Upper lobe of right lung (tissue), 1 donor: ENCODE data around the gene NEO1. TPM values are rescaled to one million over a fixed set of nuclear protein-coding genes. Genes with fewer than 3 reads are reported as not detected.

ENCODE experiments used
- ATAC-seq: fragments of 200-7000 bp; cut with Tn5 transposase; one replicate; pipeline ENCODE4 v1.9.1; 2020; ENCODE audit warnings: mild to moderate bottlenecking, moderate library complexity
- DNase-seq: peaks from one replicate; pipeline ENCODE4 v3.0.0-alpha.2; 2020
- H3K27ac ChIP-seq: fragments of 200-600 bp; one replicate; pipeline ENCODE4 v1.8.0; 2022
- H3K27me3 ChIP-seq: fragments of 200-600 bp; one replicate; pipeline ENCODE4 v1.8.0; 2022; ENCODE audit warnings: mild to moderate bottlenecking
- H3K36me3 ChIP-seq: fragments of 200-600 bp; one replicate; pipeline ENCODE4 v1.8.0; 2022
- H3K4me1 ChIP-seq: fragments of 200-600 bp; one replicate; pipeline ENCODE4 v1.8.0; 2022
- H3K4me3 ChIP-seq: fragments of 200-600 bp; one replicate; pipeline ENCODE4 v1.8.0; 2022; ENCODE audit warnings: mild to moderate bottlenecking
- H3K9me3 ChIP-seq: fragments of 200-600 bp; one replicate; pipeline ENCODE4 v1.8.0; 2022
- intact Hi-C: fragments of 100-400 bp; cut with DNase I; formaldehyde crosslinking; loops from one replicate; pipeline ENCODE4 v1.11.0; 2022
- total RNA-seq: library from RNA; stranded (reverse); fragmentation: NEBNext Ultra II Directional; extraction: Animal tissue kit (Norgen Biotek cat#: 25700); gene quantifications from one replicate; pipeline ENCODE4 v1.2.1, GENCODE V29; 2021
- TF ChIP-seq, protein P1 (sequence below): fragments of 200-600 bp; IDR thresholded peaks from one replicate; pipeline ENCODE4 v1.8.0; 2022; ENCODE audit warnings: antibody characterized with exemption
- donor health status: DM: no; HTN: yes; CAD: no; lungs with severe emphysema.

The NEO1 gene
- total RNA-seq, 1 donor from 2014 or later: 44.8 TPM

- H3K4me1 ChIP-seq: no peaks in the 10 kb centered on the region
- H3K27ac ChIP-seq: no peak overlapping the region
- ATAC-seq: no peak
- TF ChIP-seq, protein P1, sequence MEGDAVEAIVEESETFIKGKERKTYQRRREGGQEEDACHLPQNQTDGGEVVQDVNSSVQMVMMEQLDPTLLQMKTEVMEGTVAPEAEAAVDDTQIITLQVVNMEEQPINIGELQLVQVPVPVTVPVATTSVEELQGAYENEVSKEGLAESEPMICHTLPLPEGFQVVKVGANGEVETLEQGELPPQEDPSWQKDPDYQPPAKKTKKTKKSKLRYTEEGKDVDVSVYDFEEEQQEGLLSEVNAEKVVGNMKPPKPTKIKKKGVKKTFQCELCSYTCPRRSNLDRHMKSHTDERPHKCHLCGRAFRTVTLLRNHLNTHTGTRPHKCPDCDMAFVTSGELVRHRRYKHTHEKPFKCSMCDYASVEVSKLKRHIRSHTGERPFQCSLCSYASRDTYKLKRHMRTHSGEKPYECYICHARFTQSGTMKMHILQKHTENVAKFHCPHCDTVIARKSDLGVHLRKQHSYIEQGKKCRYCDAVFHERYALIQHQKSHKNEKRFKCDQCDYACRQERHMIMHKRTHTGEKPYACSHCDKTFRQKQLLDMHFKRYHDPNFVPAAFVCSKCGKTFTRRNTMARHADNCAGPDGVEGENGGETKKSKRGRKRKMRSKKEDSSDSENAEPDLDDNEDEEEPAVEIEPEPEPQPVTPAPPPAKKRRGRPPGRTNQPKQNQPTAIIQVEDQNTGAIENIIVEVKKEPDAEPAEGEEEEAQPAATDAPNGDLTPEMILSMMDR: no peak
- no peaks in the 10 kb centered on the region for H3K9me3 ChIP-seq
- no peaks in the 10 kb centered on the region for H3K27me3 ChIP-seq
- DNase-seq: no peak
- no peak overlapping the region for H3K4me3 ChIP-seq
- intact Hi-C loops: no loop called here
- no peaks in the 10 kb centered on the region for H3K36me3 ChIP-seq
Measured at GRCh38 chr15:73108676-73109075, 56.4 kb downstream of the NEO1 start.

DNA sequence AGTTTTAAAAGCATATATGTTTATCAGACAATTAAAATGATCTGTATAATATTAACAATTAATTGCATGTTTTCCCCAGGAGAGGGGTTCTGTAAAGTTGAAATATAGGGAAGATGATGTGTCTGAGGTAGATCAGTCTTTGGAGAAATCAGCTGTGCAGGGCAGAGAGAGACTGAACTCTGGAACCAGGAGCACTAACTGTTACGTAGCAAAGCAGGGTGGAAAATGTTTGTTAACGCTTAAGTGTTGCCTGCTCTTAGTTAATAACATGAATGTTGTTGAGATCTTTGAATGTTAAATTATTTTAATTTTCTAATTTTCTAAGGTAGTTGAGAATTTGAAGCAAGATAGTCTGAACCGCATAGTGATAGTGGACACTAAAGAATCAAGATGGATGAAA is 57.5 kb downstream of the NEO1 start:
- no peaks in the 10 kb centered on the region for H3K9me3 ChIP-seq
- no peak overlapping the region for H3K4me3 ChIP-seq
- no peaks in the 10 kb centered on the region for H3K4me1 ChIP-seq
- TF ChIP-seq, protein P1: no peak
- intact Hi-C loops: no loop called here
- H3K27me3 ChIP-seq: no peaks in the 10 kb centered on the region
- no peak overlapping the region for H3K27ac ChIP-seq
- no peak for DNase-seq
- ATAC-seq: no peak
- H3K36me3 ChIP-seq: no peaks in the 10 kb centered on the region

DNA sequence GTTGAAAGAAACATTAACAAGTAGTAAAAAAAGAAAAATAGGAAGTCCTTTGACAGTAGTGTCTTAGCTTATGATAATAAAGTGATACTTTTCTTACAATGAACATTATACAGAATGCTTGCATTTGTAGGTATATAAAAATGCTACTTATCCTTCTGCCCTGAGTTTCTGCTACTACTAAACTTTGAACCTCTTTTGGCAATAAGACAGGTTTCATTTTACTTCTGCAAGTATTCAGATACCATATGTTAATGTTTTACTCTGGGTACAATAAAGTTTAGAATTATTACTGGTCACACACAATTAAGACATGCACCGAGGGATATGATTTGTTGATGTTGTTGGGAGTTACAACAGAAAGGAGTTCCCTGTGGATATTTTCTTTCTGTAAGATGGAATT is 57.9 kb downstream of the NEO1 start:
- Histone ChIP-seq H3K27ac (no peak overlapping the region), H3K36me3 (no peaks in the 10 kb centered on the region), H3K9me3 (no peaks in the 10 kb centered on the region), H3K4me1 (no peaks in the 10 kb centered on the region), H3K27me3 (no peaks in the 10 kb centered on the region), H3K4me3 (no peak overlapping the region)
- intact Hi-C loops: no loop called here
- DNase-seq (no peak), ATAC-seq (no peak)
- TF ChIP-seq, protein P1: no peak

GRCh38 chr15:73114064-73114463 is 61.8 kb downstream of the NEO1 start:
- no peaks in the 10 kb centered on the region for H3K36me3 ChIP-seq
- no peak overlapping the region for H3K4me3 ChIP-seq
- H3K27me3 ChIP-seq: no peaks in the 10 kb centered on the region
- TF ChIP-seq, protein P1: no peak
- intact Hi-C loops: no loop called here
- no peaks in the 10 kb centered on the region for H3K9me3 ChIP-seq
- no peaks in the 10 kb centered on the region for H3K4me1 ChIP-seq
- ATAC-seq (no peak), DNase-seq (no peak)
- no peak overlapping the region for H3K27ac ChIP-seq

DNA sequence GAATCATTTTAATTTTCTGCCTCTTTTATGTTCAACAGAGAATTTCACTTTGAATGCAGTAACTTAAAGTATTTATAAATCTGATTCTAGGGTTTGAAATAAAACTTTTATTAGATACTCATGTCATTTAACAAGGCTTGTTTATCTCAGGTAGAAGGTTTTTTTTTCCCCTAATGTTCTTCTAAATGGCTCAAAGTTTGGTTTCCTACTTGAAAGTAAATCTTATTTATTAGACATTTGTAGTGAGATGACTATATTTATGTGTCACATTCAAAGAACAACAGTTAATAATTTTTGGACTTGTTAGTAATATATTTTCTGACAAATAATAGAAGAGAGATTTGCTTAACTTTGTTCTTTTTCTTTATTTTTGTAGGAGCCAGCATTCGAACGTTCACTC is 63.9 kb downstream of the NEO1 start:
- DNase-seq: no peak
- H3K4me1 ChIP-seq: no peaks in the 10 kb centered on the region
- no peaks in the 10 kb centered on the region for H3K27me3 ChIP-seq
- intact Hi-C loops: no loop called here
- H3K4me3 ChIP-seq: no peak overlapping the region
- H3K27ac ChIP-seq: no peak overlapping the region
- TF ChIP-seq, protein P1: no peak
- H3K36me3 ChIP-seq: no peaks in the 10 kb centered on the region
- no peaks in the 10 kb centered on the region for H3K9me3 ChIP-seq
- no peak for ATAC-seq

DNA sequence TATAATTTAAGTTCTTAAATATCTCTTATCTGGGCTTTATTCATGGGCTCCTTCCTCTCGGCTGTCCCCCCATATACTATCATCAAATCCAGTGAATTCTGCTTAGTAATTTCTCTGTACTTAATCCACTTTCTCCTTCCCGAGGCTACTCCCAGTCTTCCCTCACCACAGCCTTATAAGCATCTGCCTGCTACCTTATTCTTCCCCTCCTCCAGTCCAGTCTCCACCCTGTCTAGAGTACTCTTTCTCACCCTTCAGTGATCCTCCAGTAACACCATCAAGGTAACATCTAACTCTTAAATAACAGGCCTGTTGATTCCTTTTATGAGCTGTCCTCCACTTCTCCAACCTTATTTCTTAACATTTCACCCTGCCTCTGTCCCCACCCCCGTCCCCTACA is 65.8 kb downstream of the NEO1 start:
- TF ChIP-seq, protein P1: no peak
- Histone ChIP-seq H3K9me3 (no peaks in the 10 kb centered on the region), H3K4me3 (no peak overlapping the region), H3K27me3 (no peaks in the 10 kb centered on the region), H3K27ac (no peak overlapping the region), H3K4me1 (no peaks in the 10 kb centered on the region), H3K36me3 (no peaks in the 10 kb centered on the region)
- ATAC-seq (no peak), DNase-seq (no peak)
- intact Hi-C loops: no loop called here
